Small intestine (tissue), 7 donors: ENCODE data around the gene ZGRF1. TPM values are rescaled to one million over a fixed set of nuclear protein-coding genes. Genes with fewer than 3 reads are reported as not detected.
"Not testable (repeated sequence)": the region's sequence is repeated elsewhere in the genome, so short reads cannot be mapped to it uniquely, and the experiment has no call there.

Experiments used
- DNase-seq, 2 donors: peaks; one replicate each; pipeline versions ENCODE4 v3.0.0 to v3.0.0-alpha.2; 2013
- FAIRE-seq: peaks from 2 replicates; lab custom pipeline; 2012; peaks lifted over from hg19 to GRCh38; lab: Jason Lieb, UNC
- H3K27ac ChIP-seq, 3 donors: one replicate each; pipeline ENCODE4 v1.5.1; 2013; ENCODE audit warnings: low read length in 2 of 3, mild to moderate bottlenecking in 2 of 3, control low read depth in 1 of 3, inconsistent platforms in 1 of 3, low read depth in 1 of 3, moderate library complexity in 1 of 3
- H3K27me3 ChIP-seq, 3 donors: one replicate each; pipeline ENCODE4 v1.6.1; 2013; ENCODE audit warnings: low read length in 3 of 3, inconsistent platforms in 1 of 3; ENCODE audit not compliant: control insufficient read depth in 3 of 3, insufficient read depth in 3 of 3
- H3K36me3 ChIP-seq, 3 donors: one replicate each; pipeline ENCODE4 v1.6.1; 2013; ENCODE audit warnings: low read length in 3 of 3, inconsistent platforms in 1 of 3, low read depth in 1 of 3, mild to moderate bottlenecking in 1 of 3, moderate library complexity in 1 of 3; ENCODE audit not compliant: control insufficient read depth in 3 of 3, insufficient read depth in 2 of 3
- H3K4me1 ChIP-seq, 3 donors: one replicate each; pipeline ENCODE4 v1.6.1; 2013; ENCODE audit warnings: low read length in 2 of 3, inconsistent platforms in 1 of 3, low read depth in 1 of 3, mild to moderate bottlenecking in 1 of 3, moderate library complexity in 1 of 3; ENCODE audit not compliant: control insufficient read depth in 3 of 3, insufficient read depth in 2 of 3
- H3K4me3 ChIP-seq, 3 donors: one replicate each; pipeline ENCODE4 v1.5.1; 2013; ENCODE audit warnings: low read length in 3 of 3, control low read depth in 1 of 3, inconsistent platforms in 1 of 3, low read depth in 1 of 3, mild to moderate bottlenecking in 1 of 3, moderate library complexity in 1 of 3
- H3K9me3 ChIP-seq, 2 donors: one replicate each; pipeline ENCODE4 v1.6.1; 2013; ENCODE audit warnings: low read depth in 1 of 2, low read length in 1 of 2; ENCODE audit not compliant: control insufficient read depth in 2 of 2, insufficient read depth in 1 of 2
- WGBS, 3 donors: extraction: QIAGEN DNeasy Blood & Tissue Kit; methylation state at CpG; one replicate each; pipeline ENCODE4 v1.1.7; 2013; 5-methylcytosine and 5-hydroxymethylcytosine counted together
- polyA plus RNA-seq, 4 donors: library from polyadenylated mRNA; stranded (reverse) in 3 of 4; unstranded in 1 of 4; fragments of 200-250 nt in 3 of 4; fragments of 120-200 nt in 1 of 4; gene quantifications; one replicate each; pipeline versions ENCODE4 v1.2.1 to v1.2.3, GENCODE V29; 2013
- donor health status: healthy with polysubstance abuse.
- donor health status: control.
- donor health status: control.
- donor health status: Bipolar disorder and iron deficiency.
- donor health status: healthy.

Gene ZGRF1
- polyA plus RNA-seq, 4 donors, result 1.3 to 7.1 (median 2.0) TPM

- no peaks in the 10 kb centered on the region for H3K4me1 ChIP-seq
- FAIRE-seq (no peak), DNase-seq (no peak)
- H3K27me3 ChIP-seq, result no peaks in the 10 kb centered on the region
- H3K9me3 ChIP-seq, result no peaks in the 10 kb centered on the region
- H3K36me3 ChIP-seq, result peaks cover 0 to 2% (median 0%) of the 10 kb centered on the region in 3 donors
- WGBS, 3 donors, result 86 to 87% (median 87%) methylated on average over 3 of the region's 3 CpGs
- no peak overlapping the region for H3K4me3 ChIP-seq
- no peak overlapping the region for H3K27ac ChIP-seq
Measured at GRCh38 chr4:112668131-112668530, 31.4 kb upstream of the ZGRF1 start.

- FAIRE-seq (no peak), DNase-seq (no peak)
- H3K4me3 ChIP-seq, result no peak overlapping the region
- no peaks in the 10 kb centered on the region for H3K4me1 ChIP-seq
- H3K27me3 ChIP-seq, result no peaks in the 10 kb centered on the region
- no peak overlapping the region for H3K27ac ChIP-seq
- 85 to 88% (median 87%) methylated on average over 2 of the region's 2 CpGs for WGBS, 3 donors
- H3K9me3 ChIP-seq, result no peaks in the 10 kb centered on the region
- peaks cover 0 to 4% (median 0%) of the 10 kb centered on the region in 3 donors for H3K36me3 ChIP-seq
Measured at GRCh38 chr4:112664611-112665010, 27.9 kb upstream of the ZGRF1 start.

- DNase-seq, H3K27ac ChIP-seq, H3K4me1 ChIP-seq, H3K9me3 ChIP-seq, FAIRE-seq, H3K27me3 ChIP-seq, H3K4me3 ChIP-seq: not testable (repeated sequence)
- H3K36me3 ChIP-seq, result peaks cover 4 to 16% (median 16%) of the 10 kb centered on the region in 3 donors
- WGBS, 3 donors, result 94 to 98% (median 96%) methylated on average over 5 of the region's 5 CpGs
Measured at GRCh38 chr4:112656115-112656514, 19.4 kb upstream of the ZGRF1 start.

DNA sequence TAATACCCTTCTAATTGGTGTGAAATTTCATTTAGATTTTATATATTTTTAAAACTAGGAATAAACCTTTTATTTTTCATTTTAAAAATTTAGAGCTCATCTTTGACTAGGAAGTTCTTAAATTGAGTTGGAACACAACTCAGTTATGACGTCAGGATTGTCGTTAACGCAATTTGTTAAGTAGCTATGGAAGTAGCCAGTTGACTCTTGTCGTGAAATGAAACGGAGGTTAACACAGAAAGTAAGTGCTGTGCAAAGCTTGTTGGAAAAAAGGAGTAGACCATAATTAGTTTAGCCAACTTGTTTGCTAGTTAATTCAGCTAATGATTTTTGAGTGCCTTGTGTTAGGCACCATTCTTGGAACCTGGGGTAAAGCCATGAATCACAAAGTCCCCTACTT lies 18.6 kb upstream of the ZGRF1 start:
- H3K4me1 ChIP-seq, result no peaks in the 10 kb centered on the region
- H3K4me3 ChIP-seq, result no peak overlapping the region
- H3K27ac ChIP-seq, result no peak overlapping the region
- no peak for DNase-seq
- H3K9me3 ChIP-seq, result no peaks in the 10 kb centered on the region
- H3K27me3 ChIP-seq, result no peaks in the 10 kb centered on the region
- H3K36me3 ChIP-seq, result peaks cover 4 to 18% (median 15%) of the 10 kb centered on the region in 3 donors
- WGBS, 3 donors, result 82 to 96% (median 93%) methylated on average over 5 of the region's 5 CpGs
- peak; percentile 15 for FAIRE-seq

DNA sequence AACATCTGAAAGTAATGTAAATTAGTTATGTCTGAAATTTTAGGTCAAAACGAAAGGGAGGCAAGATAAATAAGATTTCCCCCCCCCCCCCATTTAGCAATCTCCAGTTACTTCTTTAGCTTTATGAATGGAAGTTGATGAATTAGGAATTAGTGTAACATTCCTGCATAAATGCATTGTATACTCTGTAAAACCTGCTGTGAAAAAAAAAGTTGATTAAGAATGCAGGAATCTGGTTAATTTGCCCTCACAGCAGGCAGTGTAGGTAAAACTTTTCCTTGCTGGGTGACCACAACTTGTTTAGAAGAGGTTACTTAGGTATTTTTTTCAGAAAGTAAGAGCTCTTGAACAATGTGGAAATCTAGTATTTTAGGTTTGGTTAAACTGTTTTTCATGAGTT lies 15.5 kb upstream of the ZGRF1 start:
- H3K36me3 ChIP-seq, result peaks cover 6 to 21% (median 13%) of the 10 kb centered on the region in 3 donors
- 50 to 64% (median 54%) methylated on average over 1 of the region's 1 CpG for WGBS, 3 donors
- no peak for FAIRE-seq

DNA sequence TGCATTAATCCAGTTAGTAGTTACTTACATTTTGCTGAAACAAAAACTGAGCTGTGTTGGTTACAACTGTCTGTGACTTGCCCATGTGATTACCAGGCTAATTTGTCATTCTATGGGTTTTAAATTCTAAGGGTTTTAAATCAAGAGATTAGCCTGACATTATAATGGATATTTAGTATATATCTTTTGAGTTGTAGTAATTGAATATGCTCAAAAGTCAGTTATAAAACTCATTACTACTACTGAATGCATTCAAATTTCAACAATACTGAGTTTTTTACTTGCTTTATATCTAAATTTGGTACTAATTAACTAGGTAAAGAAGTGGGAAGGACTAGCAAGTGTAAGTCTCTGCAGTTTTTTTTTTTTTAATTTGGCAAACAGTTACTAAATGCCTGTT lies 14.9 kb upstream of the ZGRF1 start:
- DNase-seq (no peak), FAIRE-seq (no peak)
- Histone ChIP-seq H3K9me3 (no peaks in the 10 kb centered on the region), H3K27ac (no peak overlapping the region), H3K36me3 (peaks cover 6 to 21% (median 13%) of the 10 kb centered on the region in 3 donors), H3K4me3 (no peak overlapping the region), H3K27me3 (no peaks in the 10 kb centered on the region), H3K4me1 (no peaks in the 10 kb centered on the region)

More for the DNA sequence above, 15.5 kb upstream of the ZGRF1 start:
- no peaks in the 10 kb centered on the region for H3K27me3 ChIP-seq
- H3K4me1 ChIP-seq, result no peaks in the 10 kb centered on the region
- DNase-seq, result no peak
- H3K4me3 ChIP-seq, result no peak overlapping the region
- H3K9me3 ChIP-seq, result no peaks in the 10 kb centered on the region
- H3K27ac ChIP-seq, result no peak overlapping the region

DNA sequence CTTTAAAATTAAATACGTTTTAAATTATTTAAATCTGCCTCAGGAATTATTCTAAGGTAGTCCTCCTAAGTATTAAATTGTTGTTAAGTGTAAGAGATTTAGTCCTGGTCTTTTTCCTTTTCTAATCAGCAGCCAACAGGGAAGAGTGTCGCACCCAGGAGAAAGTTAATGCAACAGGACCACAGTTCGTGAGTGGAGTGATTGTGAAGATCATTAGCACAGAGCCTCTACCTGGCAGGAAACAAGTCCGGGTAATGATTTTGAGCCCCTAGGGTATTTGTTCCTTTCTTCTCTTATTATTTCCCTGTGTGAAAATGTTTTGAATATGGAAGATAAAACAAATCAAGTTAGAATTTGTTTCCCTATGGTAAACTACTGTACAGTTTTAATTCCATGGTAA lies 13.6 kb upstream of the ZGRF1 start:
- DNase-seq, result no peak
- peaks cover 6 to 22% (median 16%) of the 10 kb centered on the region in 3 donors for H3K36me3 ChIP-seq

DNA sequence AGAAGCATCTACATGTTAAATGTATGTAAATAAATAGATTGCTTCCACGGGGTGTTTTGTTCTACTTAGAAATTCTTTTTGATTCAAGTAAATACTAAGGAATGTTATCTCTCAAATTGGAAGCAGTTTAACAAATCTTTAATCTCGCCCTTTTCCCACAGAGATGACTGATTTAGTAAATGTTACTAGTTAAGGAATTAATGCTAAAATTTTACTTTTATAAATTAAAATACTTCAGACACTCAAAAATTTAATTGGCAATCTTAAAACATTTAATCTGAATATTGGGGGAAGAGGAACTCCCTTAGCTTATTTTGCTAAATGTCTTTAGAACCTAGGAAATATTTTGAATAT lies 12.3 kb upstream of the ZGRF1 start:
- FAIRE-seq, result no peak
- 59 to 73% (median 60%) methylated on average over 2 of the region's 2 CpGs for WGBS, 3 donors
- Histone ChIP-seq H3K9me3 (no peaks in the 10 kb centered on the region), H3K27me3 (no peaks in the 10 kb centered on the region), H3K4me3 (no peak overlapping the region), H3K36me3 (peaks cover 6 to 18% (median 17%) of the 10 kb centered on the region in 3 donors), H3K4me1 (no peaks in the 10 kb centered on the region), H3K27ac (no peak overlapping the region)
- DNase-seq, result no peak

More for the DNA sequence above, 13.6 kb upstream of the ZGRF1 start:
- H3K27me3 ChIP-seq, result no peaks in the 10 kb centered on the region
- H3K9me3 ChIP-seq, result no peaks in the 10 kb centered on the region
- 71 to 88% (median 87%) methylated on average over 4 of the region's 4 CpGs for WGBS, 3 donors
- no peak overlapping the region for H3K4me3 ChIP-seq
- FAIRE-seq, result no peak
- H3K4me1 ChIP-seq, result no peaks in the 10 kb centered on the region
- no peak overlapping the region for H3K27ac ChIP-seq
